HCEC 1CT (cell line): ENCODE measurements around the gene NFATC3.

ENCODE experiments used
- DNase-seq: peaks from one replicate; pipeline ENCODE4 v3.0.0-alpha.2; 2017

NFATC3 gene

GRCh38 chr16:68233835-68234187, 148.6 kb downstream of the NFATC3 start:
- no peak for DNase-seq

GRCh38 chr16:68234188-68235107, 149.3 kb downstream of the NFATC3 start:
- peak; percentile 31 for DNase-seq

- DNase-seq: no peak
Observed at GRCh38 chr16:68235108-68235886, 150.1 kb downstream of the NFATC3 start.

GRCh38 chr16:68235887-68236136, 150.6 kb downstream of the NFATC3 start, which contains the start of gene ESRP2:
ESRP2 (minus strand) TSS chr16:68236127; CDS start chr16:68236045, 82 bp downstream.
- DNase-seq: no peak

- DNase-seq: no peak
Observed at GRCh38 chr16:68236137-68236825, 151.1 kb downstream of the NFATC3 start.

- DNase-seq: no peak
Observed at GRCh38 chr16:68236826-68237242, 151.7 kb downstream of the NFATC3 start.

- DNase-seq: peak; percentile 98
Observed at GRCh38 chr16:68237243-68238028, 152.3 kb downstream of the NFATC3 start.

GRCh38 chr16:68238029-68238345, 152.8 kb downstream of the NFATC3 start:
- no peak for DNase-seq

- no peak for DNase-seq
Observed at GRCh38 chr16:68242085-68242484, 156.9 kb downstream of the NFATC3 start.

GRCh38 chr16:68242926-68243858, 158.0 kb downstream of the NFATC3 start:
- DNase-seq: no peak

GRCh38 chr16:68244481-68244902, 159.3 kb downstream of the NFATC3 start:
- no peak for DNase-seq

- DNase-seq: peak; percentile 87
Observed at GRCh38 chr16:68244903-68245853, 160.0 kb downstream of the NFATC3 start, which contains the start of gene PLA2G15. PLA2G15 (plus strand) TSS chr16:68245373; CDS start chr16:68245427, 54 bp downstream.

- DNase-seq: no peak
Observed at GRCh38 chr16:68246121-68246520, 161.0 kb downstream of the NFATC3 start.

- no peak for DNase-seq
Observed at GRCh38 chr16:68246666-68247065, 161.5 kb downstream of the NFATC3 start.

- no peak for DNase-seq
Observed at GRCh38 chr16:68247400-68247799, 162.2 kb downstream of the NFATC3 start.

- no peak for DNase-seq
Observed at GRCh38 chr16:68247932-68248331, 162.8 kb downstream of the NFATC3 start.

GRCh38 chr16:68249371-68249770, 164.2 kb downstream of the NFATC3 start:
- DNase-seq: no peak

- no peak for DNase-seq
Observed at GRCh38 chr16:68250951-68251350, 165.8 kb downstream of the NFATC3 start.

- DNase-seq: no peak
Observed at GRCh38 chr16:68251832-68252231, 166.7 kb downstream of the NFATC3 start.

- no peak for DNase-seq
Observed at GRCh38 chr16:68252383-68252782, 167.2 kb downstream of the NFATC3 start.
